Ascending aorta (tissue), 2 donors: ENCODE results near the gene PSORS1C1. TPM values are rescaled to one million over a fixed set of nuclear protein-coding genes. Genes with fewer than 3 reads are reported as not detected.
"Not testable (repeated sequence)": the region's sequence is repeated elsewhere in the genome, so short reads cannot be mapped to it uniquely, and the experiment has no call there.

Experiments
- DNase-seq, 2 donors: peaks; one replicate each; pipeline ENCODE4 v3.0.0-alpha.2; 2019; ENCODE audit warnings: low spot score in 2 of 2
- H3K27ac ChIP-seq, 2 donors: fragments of 200-600 bp; sonication (generic); one replicate each; pipeline ENCODE4 v1.5.1; 2016 to 2017; ENCODE audit warnings: mild to moderate bottlenecking in 1 of 2
- H3K27me3 ChIP-seq: fragments of 200-600 bp; sonication (generic); one replicate; pipeline ENCODE4 v1.5.1; 2017
- H3K36me3 ChIP-seq, 2 donors: fragments of 200-600 bp; sonication (generic); one replicate each; pipeline ENCODE4 v1.5.1; 2016
- H3K4me1 ChIP-seq, 2 donors: fragments of 200-600 bp; sonication (generic); one replicate each; pipeline ENCODE4 v1.5.1; 2016 to 2017; ENCODE audit warnings: mild to moderate bottlenecking in 1 of 2
- H3K4me3 ChIP-seq, 2 donors: fragments of 200-600 bp; sonication (generic); one replicate each; pipeline ENCODE4 v1.5.1; 2016 to 2017; ENCODE audit warnings: mild to moderate bottlenecking in 1 of 2
- H3K9me3 ChIP-seq, 2 donors: fragments of 200-600 bp; sonication (generic); one replicate each; pipeline ENCODE4 v1.5.1; 2016
- CTCF ChIP-seq, 3 experiments: fragments of 200-600 bp in 2 of 3; fragments of 450-650 bp in 1 of 3; sonication (generic) in 2 of 3; IDR thresholded peaks; one replicate each; pipeline ENCODE4 v1.5.1; 2016 to 2019; ENCODE audit warnings: antibody characterized with exemption in 3 of 3, mild to moderate bottlenecking in 1 of 3, moderate library complexity in 1 of 3
- intact Hi-C: fragments of 100-400 bp; cut with DNase I; formaldehyde crosslinking; loops from one replicate; pipeline ENCODE4 v1.15.1; 2023
- total RNA-seq: library from RNA; depleted of rRNA; stranded (reverse); fragments of >200 nt; gene quantifications from one replicate; pipeline ENCODE4 v1.1.0, GENCODE V29; 2016

Gene PSORS1C1
- total RNA-seq, 1 donor from 2014 or later: not detected

- TF ChIP-seq CTCF (IDR thresholded peaks at IDR 0.05): no peak
- Histone ChIP-seq H3K4me1 (no peaks in the 10 kb centered on the region), H3K27me3 (no peaks in the 10 kb centered on the region), H3K4me3 (peak overlapping the region in 1 of 2 donors; percentile 33), H3K36me3 (no peaks in the 10 kb centered on the region), H3K9me3 (no peaks in the 10 kb centered on the region), H3K27ac (peak overlapping the region; percentile 67 to 69)
- DNase-seq: no peak
- intact Hi-C loops: no loop called here
Observed at GRCh38 chr6:31186052-31186734, 71.6 kb downstream of the PSORS1C1 start.

GRCh38 chr6:31187780-31188194 is 73.2 kb downstream of the PSORS1C1 start:
- Histone ChIP-seq H3K27ac (no peak overlapping the region), H3K4me3 (no peak overlapping the region), H3K4me1 (no peaks in the 10 kb centered on the region), H3K36me3 (no peaks in the 10 kb centered on the region), H3K9me3 (no peaks in the 10 kb centered on the region), H3K27me3 (no peaks in the 10 kb centered on the region)
- TF ChIP-seq CTCF (IDR thresholded peaks at IDR 0.05): no peak
- intact Hi-C loops: no loop called here
- no peak for DNase-seq

- H3K36me3 ChIP-seq, H3K4me3 ChIP-seq, H3K4me1 ChIP-seq, H3K27ac ChIP-seq, DNase-seq, H3K9me3 ChIP-seq, H3K27me3 ChIP-seq, intact Hi-C loops: not testable (repeated sequence)
Observed at GRCh38 chr6:31189223-31189622, 74.6 kb downstream of the PSORS1C1 start.

Other genes starting within 250 kb of the PSORS1C1 start
- 18.8 TPM for gene DDR1, start 230.3 kb upstream of the PSORS1C1 start, total RNA-seq
- gene GTF2H4, start 206.6 kb upstream of the PSORS1C1 start, total RNA-seq: 81.0 TPM
- 5.7 TPM for gene VARS2, start 200.6 kb upstream of the PSORS1C1 start, total RNA-seq
- not detected for gene SFTA2, start 182.6 kb upstream of the PSORS1C1 start, total RNA-seq
- not detected for gene MUCL3, start 173.8 kb upstream of the PSORS1C1 start, total RNA-seq
- gene MUC21, start 131.1 kb upstream of the PSORS1C1 start, total RNA-seq: not detected
- gene MUC22, start 104.3 kb upstream of the PSORS1C1 start, total RNA-seq: not detected
- not detected for gene C6orf15, start 2.2 kb upstream of the PSORS1C1 start, total RNA-seq
- gene CDSN, start 5.6 kb downstream of the PSORS1C1 start, total RNA-seq: not detected
- 5.2 TPM for gene PSORS1C2, start 24.3 kb downstream of the PSORS1C1 start, total RNA-seq
- gene CCHCR1, start 43.0 kb downstream of the PSORS1C1 start, total RNA-seq: 14.7 TPM
- gene TCF19, start 43.8 kb downstream of the PSORS1C1 start, total RNA-seq: 10.3 TPM
- not detected for gene POU5F1, start 55.9 kb downstream of the PSORS1C1 start, total RNA-seq
- 921 TPM for gene HLA-C, start 157.3 kb downstream of the PSORS1C1 start, total RNA-seq
- 1,833 TPM for gene HLA-B, start 242.4 kb downstream of the PSORS1C1 start, total RNA-seq